Lung (tissue), 12 donors: ENCODE data around the gene CANT1. TPM values are rescaled to one million over a fixed set of nuclear protein-coding genes. Genes with fewer than 3 reads are reported as not detected.

ENCODE experiments used
- ATAC-seq: fragments of 200-7000 bp; cut with Tn5 transposase; one replicate; pipeline ENCODE4 v1.9.1; 2020; ENCODE audit warnings: moderate number of reproducible peaks; ENCODE audit not compliant: insufficient read depth, low FRiP score
- DNase-seq, 3 donors: peaks; one replicate each; pipeline ENCODE4 v3.0.0-alpha.2; 2013 to 2017
- H3K27ac ChIP-seq, 2 donors: one replicate each; pipeline ENCODE4 v1.5.1; 2013; ENCODE audit warnings: mild to moderate bottlenecking in 2 of 2, moderate library complexity in 2 of 2, control low read depth in 1 of 2, inconsistent platforms in 1 of 2, low read depth in 1 of 2, low read length in 1 of 2
- H3K27me3 ChIP-seq, 3 donors: one replicate each; pipeline ENCODE4 v1.5.1; 2013; ENCODE audit warnings: low read length in 2 of 3; ENCODE audit not compliant: control insufficient read depth in 3 of 3, insufficient read depth in 3 of 3
- H3K36me3 ChIP-seq, 4 donors: one replicate each; pipeline ENCODE4 v1.5.1; 2013; ENCODE audit warnings: low read length in 4 of 4, mild to moderate bottlenecking in 1 of 4, moderate library complexity in 1 of 4; ENCODE audit not compliant: control insufficient read depth in 4 of 4, insufficient read depth in 4 of 4
- H3K4me1 ChIP-seq, 5 donors: one replicate each; pipeline ENCODE4 v1.5.1; 2013; ENCODE audit warnings: low read length in 5 of 5, mild to moderate bottlenecking in 2 of 5, moderate library complexity in 1 of 5; ENCODE audit not compliant: control insufficient read depth in 5 of 5, insufficient read depth in 5 of 5
- H3K4me3 ChIP-seq: one replicate; pipeline ENCODE4 v1.5.1; 2013; ENCODE audit warnings: mild to moderate bottlenecking, control low read depth, moderate library complexity
- H3K9ac ChIP-seq, 2 donors: one replicate each; pipeline ENCODE4 v1.5.1; 2013; ENCODE audit warnings: low read length in 2 of 2, control low read depth in 1 of 2; ENCODE audit not compliant: insufficient read depth in 1 of 2
- H3K9me3 ChIP-seq, 4 donors: one replicate each; pipeline ENCODE4 v1.5.1; 2013; ENCODE audit warnings: low read length in 3 of 4, mild to moderate bottlenecking in 1 of 4, moderate library complexity in 1 of 4; ENCODE audit not compliant: control insufficient read depth in 4 of 4, insufficient read depth in 3 of 4
- CTCF ChIP-seq: IDR thresholded peaks from 2 replicates; pipeline ENCODE4 v1.5.1; 2012; ENCODE audit warnings: mild to moderate bottlenecking; ENCODE audit errors: control extremely low read depth, extremely low read depth
- WGBS, 2 donors: extraction: QIAGEN DNeasy Blood & Tissue Kit; methylation state at CpG; one replicate each; pipeline ENCODE4 v1.1.7; 2013; 5-methylcytosine and 5-hydroxymethylcytosine counted together
- polyA plus RNA-seq, 2 donors: library from polyadenylated mRNA; stranded (reverse); fragments of 200-250 nt; gene quantifications; one replicate each; pipeline ENCODE4 v1.2.1, GENCODE V29; 2013
- total RNA-seq, 2 donors: library from RNA; depleted of rRNA in 1 of 2; stranded (reverse); fragments of >200 nt in 1 of 2; gene quantifications; one replicate each; pipeline ENCODE4 v1.2.1, GENCODE V29; 2014 to 2021
- donor health status: control.
- donor health status: control.
- donor health status: Bipolar disorder and iron deficiency.
- donor health status: healthy.
- donor health status: DM: yes; HTN: yes; CAD: no.

The CANT1 gene
- total and polyA plus RNA-seq, 4 donors, result 8.5 to 75.8 (median 48.7) TPM

DNA sequence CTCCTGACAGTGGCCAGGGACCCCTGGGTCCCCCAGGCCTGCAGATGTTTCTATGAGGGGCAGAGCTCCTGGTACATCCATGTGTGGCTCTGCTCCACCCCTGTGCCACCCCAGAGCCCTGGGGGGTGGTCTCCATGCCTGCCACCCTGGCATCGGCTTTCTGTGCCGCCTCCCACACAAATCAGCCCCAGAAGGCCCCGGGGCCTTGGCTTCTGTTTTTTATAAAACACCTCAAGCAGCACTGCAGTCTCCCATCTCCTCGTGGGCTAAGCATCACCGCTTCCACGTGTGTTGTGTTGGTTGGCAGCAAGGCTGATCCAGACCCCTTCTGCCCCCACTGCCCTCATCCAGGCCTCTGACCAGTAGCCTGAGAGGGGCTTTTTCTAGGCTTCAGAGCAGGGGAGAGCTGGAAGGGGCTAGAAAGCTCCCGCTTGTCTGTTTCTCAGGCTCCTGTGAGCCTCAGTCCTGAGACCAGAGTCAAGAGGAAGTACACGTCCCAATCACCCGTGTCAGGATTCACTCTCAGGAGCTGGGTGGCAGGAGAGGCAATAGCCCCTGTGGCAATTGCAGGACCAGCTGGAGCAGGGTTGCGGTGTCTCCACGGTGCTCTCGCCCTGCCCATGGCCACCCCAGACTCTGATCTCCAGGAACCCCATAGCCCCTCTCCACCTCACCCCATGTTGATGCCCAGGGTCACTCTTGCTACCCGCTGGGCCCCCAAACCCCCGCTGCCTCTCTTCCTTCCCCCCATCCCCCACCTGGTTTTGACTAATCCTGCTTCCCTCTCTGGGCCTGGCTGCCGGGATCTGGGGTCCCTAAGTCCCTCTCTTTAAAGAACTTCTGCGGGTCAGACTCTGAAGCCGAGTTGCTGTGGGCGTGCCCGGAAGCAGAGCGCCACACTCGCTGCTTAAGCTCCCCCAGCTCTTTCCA is 39.5 kb upstream of the CANT1 start:
- H3K27ac ChIP-seq, result no peak overlapping the region
- DNase-seq (no peak), ATAC-seq (no peak)
- no peak overlapping the region for H3K9ac ChIP-seq
- WGBS, 2 donors, result 84 to 85% methylated on average over 21 of the region's 21 CpGs
- TF ChIP-seq CTCF, result no peak
- no peak overlapping the region for H3K4me3 ChIP-seq
- peaks cover 0 to 9% (median 0%) of the 10 kb centered on the region in 5 donors for H3K4me1 ChIP-seq
- peaks cover 0 to 4% (median 0%) of the 10 kb centered on the region in 4 donors for H3K9me3 ChIP-seq
- H3K27me3 ChIP-seq, result no peaks in the 10 kb centered on the region
- H3K36me3 ChIP-seq, result peaks cover 0 to 3% (median 0%) of the 10 kb centered on the region in 4 donors

- WGBS, 2 donors, result 84 to 88% methylated on average over 41 of the region's 41 CpGs
- Histone ChIP-seq H3K27me3 (peaks cover 0 to 5% (median 0%) of the 10 kb centered on the region in 3 donors), H3K4me1 (peaks cover 0 to 9% (median 0%) of the 10 kb centered on the region in 5 donors), H3K4me3 (no peak overlapping the region), H3K9ac (no peak overlapping the region), H3K27ac (no peak overlapping the region), H3K36me3 (peaks cover 0 to 3% (median 0%) of the 10 kb centered on the region in 4 donors), H3K9me3 (peaks cover 0 to 2% (median 0%) of the 10 kb centered on the region in 4 donors)
- no peak for DNase-seq
- ATAC-seq, result no peak
- no peak for TF ChIP-seq CTCF
Observed at GRCh38 chr17:79047923-79048825, 38.6 kb upstream of the CANT1 start.

GRCh38 chr17:79047291-79047920 is 37.8 kb upstream of the CANT1 start:
- DNase-seq (no peak), ATAC-seq (no peak)
- H3K9me3 ChIP-seq, result no peaks in the 10 kb centered on the region
- H3K27ac ChIP-seq, result peak overlapping the region in 1 of 2 donors; percentile 21
- peaks cover 0 to 7% (median 0%) of the 10 kb centered on the region in 3 donors for H3K27me3 ChIP-seq
- H3K4me1 ChIP-seq, result peaks cover 0 to 9% (median 0%) of the 10 kb centered on the region in 5 donors
- TF ChIP-seq CTCF, result no peak
- H3K4me3 ChIP-seq, result no peak overlapping the region
- H3K9ac ChIP-seq, result no peak overlapping the region
- H3K36me3 ChIP-seq, result peaks cover 0 to 3% (median 0%) of the 10 kb centered on the region in 4 donors
- 89 to 96% methylated on average over 30 of the region's 30 CpGs for WGBS, 2 donors
